Transverse colon (tissue), 4 donors: ENCODE measurements around the gene TLR6. TPM values are rescaled to one million over a fixed set of nuclear protein-coding genes. Genes with fewer than 3 reads are reported as not detected.

Experiments used
- DNase-seq: peaks from one replicate; pipeline ENCODE4 v3.0.0-alpha.2; 2019
- H3K27ac ChIP-seq, 4 donors: fragments of 200-600 bp; sonication (generic); 2 replicates each; pipeline ENCODE4 v1.5.1; 2016 to 2018; ENCODE audit warnings: inconsistent platforms in 4 of 4
- H3K27me3 ChIP-seq: fragments of 200-600 bp; sonication (generic); 2 replicates; pipeline ENCODE4 v1.5.1; 2017; ENCODE audit warnings: inconsistent platforms
- H3K36me3 ChIP-seq, 4 donors: fragments of 200-600 bp; sonication (generic); 2 replicates each; pipeline ENCODE4 v1.5.1; 2017 to 2019; ENCODE audit warnings: inconsistent platforms in 4 of 4
- H3K4me1 ChIP-seq, 4 donors: fragments of 200-600 bp; sonication (generic); 2 replicates each; pipeline ENCODE4 v1.5.1; 2017 to 2020; ENCODE audit warnings: inconsistent platforms in 4 of 4
- H3K4me3 ChIP-seq, 4 donors: fragments of 200-600 bp; sonication (generic); 1 replicate in 1 of 4; 2 replicates in 3 of 4; pipeline versions ENCODE4 v1.5.1 to v1.6.1; 2017 to 2019; ENCODE audit warnings: inconsistent platforms in 4 of 4
- H3K9me3 ChIP-seq, 2 donors: fragments of 200-600 bp; sonication (generic); 2 replicates each; pipeline ENCODE4 v1.5.1; 2017 to 2019; ENCODE audit warnings: inconsistent platforms in 2 of 2
- CTCF ChIP-seq, 5 experiments: fragments of 200-600 bp in 3 of 5; fragments of 450-650 bp in 2 of 5; sonication (generic) in 3 of 5; IDR thresholded peaks; 1 replicate in 2 of 5; 2 replicates in 3 of 5; pipeline ENCODE4 v1.5.1; 2016 to 2017; ENCODE audit warnings: antibody characterized with exemption in 5 of 5, inconsistent platforms in 3 of 5, mild to moderate bottlenecking in 2 of 5, moderate library complexity in 1 of 5
- EP300 ChIP-seq: sonication (generic); formaldehyde crosslinking; IDR thresholded peaks from one replicate; pipeline ENCODE4 v1.6.1; 2017; ENCODE audit warnings: antibody characterized with exemption, low read depth
- POLR2A ChIP-seq: fragments of 450-650 bp; IDR thresholded peaks from one replicate; pipeline ENCODE4 v1.6.1; 2016; ENCODE audit warnings: antibody characterized with exemption, mild to moderate bottlenecking, moderate library complexity
- POLR2AphosphoS5 ChIP-seq, 3 donors: sonication (generic); formaldehyde crosslinking; IDR thresholded peaks; one replicate each; pipeline ENCODE4 v1.6.1; 2016; ENCODE audit warnings: antibody characterized with exemption in 3 of 3
- WGBS, 2 donors: methylation state at CpG; one replicate each; pipeline ENCODE4 v1.1.5; 2018; ENCODE audit warnings: low coverage in 1 of 2; 5-methylcytosine and 5-hydroxymethylcytosine counted together
- in situ Hi-C, 4 donors: fragments of 200-750 bp; cut with MboI; loops; one replicate each; pipeline versions ENCODE4 v1.15.0 to v1.15.1; 2017; ENCODE audit warnings: low sequenced_read_pairs in 3 of 4, low pct_ligation_motif_present in 1 of 4, low pct_unique_long_range_greater_than_20kb in 1 of 4
- intact Hi-C: fragments of 100-400 bp; cut with DNase I; formaldehyde crosslinking; loops from one replicate; pipeline ENCODE4 v1.15.1; 2023; ENCODE audit warnings: low total_unique reads
- total RNA-seq, 4 donors: library from RNA; depleted of rRNA; stranded (reverse); fragments of >200 nt; gene quantifications; one replicate each; pipeline ENCODE4 v1.1.0, GENCODE V29; 2016

The TLR6 gene
- total RNA-seq, 4 donors from 2014 or later: 1.6 to 5.9 (median 3.3) TPM

- H3K27ac ChIP-seq: peak overlapping the region; percentile 93 to 98 (median 97)
- in situ Hi-C loops: no loop called here
- H3K36me3 ChIP-seq: no peaks in the 10 kb centered on the region
- no peak for TF ChIP-seq POLR2AphosphoS5 (IDR thresholded peaks at IDR 0.05)
- no peak for TF ChIP-seq CTCF (IDR thresholded peaks at IDR 0.05)
- no peak for TF ChIP-seq POLR2A
- TF ChIP-seq EP300: no peak
- no peaks in the 10 kb centered on the region for H3K9me3 ChIP-seq
- no peaks in the 10 kb centered on the region for H3K27me3 ChIP-seq
- no peak overlapping the region for H3K4me3 ChIP-seq
- peaks cover 14 to 60% (median 45%) of the 10 kb centered on the region in 4 donors for H3K4me1 ChIP-seq
- intact Hi-C loops: no loop called here
- WGBS, 2 donors: 80 to 100% methylated on average over 1 of the region's 1 CpG
- no peak for DNase-seq
These were observed 15.0 kb upstream of the TLR6 start for GRCh38 chr4:38871593-38871992.

GRCh38 chr4:38870098-38870808 lies 13.6 kb upstream of the TLR6 start:
- peaks cover 14 to 71% (median 49%) of the 10 kb centered on the region in 4 donors for H3K4me1 ChIP-seq
- in situ Hi-C loops: no loop called here
- peak overlapping the region; percentile 93 to 98 (median 97) for H3K27ac ChIP-seq

GRCh38 chr4:38869511-38869910 lies 12.9 kb upstream of the TLR6 start:
- peak overlapping the region; percentile 93 to 98 (median 97) for H3K27ac ChIP-seq
- H3K9me3 ChIP-seq: no peaks in the 10 kb centered on the region
- WGBS, 2 donors: 69 to 71% methylated on average over 2 of the region's 2 CpGs
- no peak for TF ChIP-seq EP300
- TF ChIP-seq POLR2AphosphoS5 (IDR thresholded peaks at IDR 0.05): no peak
- TF ChIP-seq CTCF (IDR thresholded peaks at IDR 0.05): no peak
- no peak for TF ChIP-seq POLR2A
- H3K4me1 ChIP-seq: peaks cover 14 to 79% (median 48%) of the 10 kb centered on the region in 4 donors
- no peaks in the 10 kb centered on the region for H3K27me3 ChIP-seq
- H3K4me3 ChIP-seq: no peak overlapping the region
- intact Hi-C loops (no loop called here), in situ Hi-C loops (no loop called here)
- DNase-seq: no peak
- no peaks in the 10 kb centered on the region for H3K36me3 ChIP-seq

More at GRCh38 chr4:38870098-38870808, 13.6 kb upstream of the TLR6 start:
- H3K36me3 ChIP-seq: no peaks in the 10 kb centered on the region
- no peaks in the 10 kb centered on the region for H3K27me3 ChIP-seq
- no peak overlapping the region for H3K4me3 ChIP-seq
- no peaks in the 10 kb centered on the region for H3K9me3 ChIP-seq
- WGBS, 2 donors: 59 to 81% methylated on average over 4 to 7 of the region's 7 CpGs
- no peak for DNase-seq
- no peak for TF ChIP-seq CTCF (IDR thresholded peaks at IDR 0.05)
- TF ChIP-seq POLR2A: no peak
- TF ChIP-seq POLR2AphosphoS5 (IDR thresholded peaks at IDR 0.05): no peak
- no peak for TF ChIP-seq EP300
- intact Hi-C loops: no loop called here

GRCh38 chr4:38868059-38868960 lies 11.7 kb upstream of the TLR6 start:
- Histone ChIP-seq H3K4me1 (peaks cover 6 to 70% (median 42%) of the 10 kb centered on the region in 4 donors), H3K9me3 (no peaks in the 10 kb centered on the region), H3K27me3 (no peaks in the 10 kb centered on the region), H3K36me3 (no peaks in the 10 kb centered on the region), H3K4me3 (peak overlapping the region; percentile 71 to 95 (median 80)), H3K27ac (peak overlapping the region; percentile 93 to 98 (median 97))
- intact Hi-C loops: no loop called here
- TF ChIP-seq CTCF (IDR thresholded peaks at IDR 0.05) (no peak), POLR2A (no peak), POLR2AphosphoS5 (IDR thresholded peaks at IDR 0.05) (peak in 1 of 3 donors; percentile 51), EP300 (no peak)
- peak; percentile 57 for DNase-seq
- 28 to 62% methylated on average over 6 to 27 of the region's 30 CpGs for WGBS, 2 donors
- in situ Hi-C loops: no loop called here
